ENCODE measurements around the gene SPECC1.

- no peak for TF ChIP-seq POLR2A (IDR thresholded peaks at IDR 0.05)
- TF ChIP-seq CTCF (IDR thresholded peaks at IDR 0.05) = no peak
Observed at GRCh38 chr17:20300436-20300934, 291.3 kb downstream of the SPECC1 start.
